Measurements from ENCODE around the gene EXOSC6. TPM values are rescaled to one million over a fixed set of nuclear protein-coding genes. Genes with fewer than 3 reads are reported as not detected.
"Not testable (repeated sequence)": the region's sequence is repeated elsewhere in the genome, so short reads cannot be mapped to it uniquely, and the experiment has no call there.

The EXOSC6 gene
- total RNA-seq, 2 experiments from 2014 or later, result 38.7 to 39.4 TPM

DNA sequence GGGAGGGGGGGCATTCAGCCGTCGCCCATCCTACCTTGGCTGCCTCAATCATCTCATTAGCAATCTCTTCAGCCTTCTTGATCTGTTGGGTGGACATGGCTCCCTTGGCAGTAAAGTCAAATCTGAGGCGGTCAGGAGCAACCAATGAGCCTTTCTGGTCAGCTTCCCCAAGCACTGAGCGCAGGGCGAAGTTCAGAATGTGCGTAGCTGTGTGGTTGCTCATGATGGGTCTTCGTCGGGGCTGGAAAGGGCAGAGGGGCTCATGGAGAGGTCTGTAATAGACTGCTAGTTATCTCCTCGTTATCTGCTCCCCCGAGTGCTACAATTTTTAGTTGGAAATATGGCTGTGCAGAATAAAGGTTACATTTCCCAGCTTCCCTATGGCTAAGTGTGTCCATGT is 7.2 kb upstream of the EXOSC6 start:
- POLR2A ChIA-PET, result interaction anchor here (0.7 kb wide), 1 partner anchor 1661 kb away, joined by 3 read pairs; no protein-coding TSS in a partner anchor
- CTCF ChIA-PET, result interaction anchor here (0.7 kb wide), 1 partner anchor 23 kb away, joined by 3 read pairs; no protein-coding TSS in a partner anchor

DNA sequence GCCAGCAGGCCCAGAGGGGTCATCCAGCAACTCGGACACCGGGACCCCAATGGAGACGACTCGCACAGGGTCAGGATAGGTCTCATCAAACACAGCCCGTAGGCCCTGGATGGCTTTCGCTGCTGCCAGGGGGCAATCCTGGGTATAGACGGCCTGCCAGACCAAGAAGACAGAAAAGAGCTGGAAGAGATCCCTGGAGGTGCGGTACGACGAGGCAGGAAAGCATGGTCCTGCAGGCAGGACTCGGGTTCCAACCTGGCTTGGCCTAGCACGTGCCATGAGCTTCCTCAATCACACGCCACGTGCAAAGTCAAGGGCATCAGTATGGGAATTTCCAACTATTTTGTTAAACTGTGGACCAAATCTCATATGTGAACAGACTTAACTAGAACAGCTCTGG is 6.3 kb upstream of the EXOSC6 start:
- POLR2A ChIA-PET, result no interaction called here
- CTCF ChIA-PET, result no interaction called here

GRCh38 chr16:70257391-70257790 is 5.7 kb upstream of the EXOSC6 start:
- ChIA-PET POLR2A (no interaction called here), CTCF (no interaction called here)

DNA sequence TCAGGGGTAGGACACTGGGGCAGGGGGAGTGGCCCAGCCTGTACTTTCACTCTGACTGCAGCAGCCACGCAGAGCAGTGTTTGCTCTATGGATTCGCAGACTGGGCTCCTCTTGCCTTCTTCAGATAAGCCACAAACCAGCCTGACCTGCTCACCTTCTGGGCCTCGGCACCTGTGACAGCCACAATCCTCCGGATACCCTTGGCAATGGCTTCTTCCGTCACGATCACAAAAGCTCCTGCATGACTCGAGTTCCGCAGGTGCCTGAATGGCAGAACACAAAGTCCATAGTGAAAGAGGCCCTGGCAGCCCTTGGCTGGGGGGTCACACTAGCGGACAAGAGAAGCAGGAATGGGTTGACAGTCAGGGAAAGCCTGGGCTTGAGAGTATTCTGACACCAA is 3.8 kb upstream of the EXOSC6 start:
- POLR2A ChIA-PET, result no interaction called here
- CTCF ChIA-PET, result no interaction called here

DNA sequence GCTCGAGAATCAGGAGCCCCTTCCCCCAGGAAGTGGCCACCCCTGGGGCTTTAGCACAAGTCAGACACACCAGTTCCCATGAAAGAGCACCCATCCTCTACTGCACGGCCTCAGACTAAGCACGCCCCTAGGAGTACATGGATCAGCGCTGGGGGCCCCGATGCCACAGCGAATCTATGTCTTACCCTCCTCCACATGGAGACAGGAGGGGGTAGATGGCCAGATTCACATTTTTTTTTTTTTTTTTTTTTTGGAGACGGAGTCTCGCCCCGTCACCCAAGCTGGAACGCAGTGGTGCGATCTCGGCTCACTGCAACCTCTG is 3.2 kb upstream of the EXOSC6 start:
- ChIA-PET POLR2A (no interaction called here), CTCF (interaction anchor here (1.1 kb wide), 1 partner anchor 19 kb away, joined by 3 read pairs; no protein-coding TSS in a partner anchor)

GRCh38 chr16:70254180-70254964 is 2.6 kb upstream of the EXOSC6 start:
- POLR2A ChIA-PET, result no interaction called here
- CTCF ChIA-PET, result interaction anchor here (1.1 kb wide), 1 partner anchor 19 kb away, joined by 3 read pairs; no protein-coding TSS in a partner anchor

DNA sequence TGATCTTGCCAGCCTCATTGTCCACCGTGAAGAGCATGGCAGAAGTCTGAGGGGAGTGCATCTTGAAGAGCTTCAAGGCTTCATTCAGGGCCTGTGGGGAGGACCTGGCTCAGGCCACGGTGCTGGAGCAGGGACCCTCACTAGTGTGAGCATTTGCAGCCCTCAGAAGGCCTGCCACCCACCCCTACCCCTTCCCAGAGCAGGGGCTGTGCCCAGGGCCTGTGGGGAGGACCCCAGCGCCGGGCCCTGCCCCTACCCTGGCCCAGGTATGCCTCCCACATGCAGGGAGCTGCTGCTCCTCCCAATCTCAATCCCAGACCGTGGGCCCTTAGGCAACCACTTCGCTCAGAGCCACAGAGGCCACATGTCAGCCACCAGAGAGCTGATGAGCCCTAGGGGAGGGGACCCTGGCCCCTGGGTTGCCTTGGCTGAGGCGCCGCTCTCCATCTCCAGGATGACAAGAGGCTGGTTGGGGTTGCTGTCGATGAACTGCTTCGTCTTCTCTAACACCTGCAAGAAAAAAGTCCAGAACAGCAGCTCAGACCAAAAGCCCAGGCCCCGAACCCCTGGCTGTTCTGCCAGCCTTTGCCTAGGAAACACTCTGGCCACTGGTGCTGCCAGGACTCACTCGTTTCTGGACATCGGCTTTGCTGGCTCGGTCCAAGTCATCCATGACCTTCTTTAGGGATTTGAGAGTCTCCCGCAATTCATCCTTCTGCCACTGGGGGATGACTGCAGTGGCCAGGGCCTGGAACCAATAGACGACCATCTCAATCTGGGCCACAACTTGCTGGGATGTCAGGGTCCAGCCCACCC is 1.8 kb upstream of the EXOSC6 start:
- ChIA-PET CTCF (interaction anchor here (1.0 to 2.5 kb wide), 4 partner anchors 14 to 46 kb away, joined by 3 to 12 read pairs (median 4); partner anchors contain the start of genes AARS1 and DDX19B), POLR2A (interaction anchor here (0.5 kb wide), 1 partner anchor 32 kb away, joined by 5 read pairs; no protein-coding TSS in a partner anchor)

- CTCF ChIA-PET, result interaction anchor here (0.5 to 2.5 kb wide), 9 partner anchors 11 to 356 kb away, joined by 3 to 12 read pairs (median 3); partner anchors contain the start of genes AARS1, DDX19A and DDX19B
- POLR2A ChIA-PET, result interaction anchor here (0.5 to 2.1 kb wide), 6 partner anchors 33 to 316 kb away, joined by 3 to 10 read pairs (median 4); partner anchors contain the start of genes AARS1 and DDX19A
Measured at GRCh38 chr16:70252355-70252988, 732 bp upstream of the EXOSC6 start.

DNA sequence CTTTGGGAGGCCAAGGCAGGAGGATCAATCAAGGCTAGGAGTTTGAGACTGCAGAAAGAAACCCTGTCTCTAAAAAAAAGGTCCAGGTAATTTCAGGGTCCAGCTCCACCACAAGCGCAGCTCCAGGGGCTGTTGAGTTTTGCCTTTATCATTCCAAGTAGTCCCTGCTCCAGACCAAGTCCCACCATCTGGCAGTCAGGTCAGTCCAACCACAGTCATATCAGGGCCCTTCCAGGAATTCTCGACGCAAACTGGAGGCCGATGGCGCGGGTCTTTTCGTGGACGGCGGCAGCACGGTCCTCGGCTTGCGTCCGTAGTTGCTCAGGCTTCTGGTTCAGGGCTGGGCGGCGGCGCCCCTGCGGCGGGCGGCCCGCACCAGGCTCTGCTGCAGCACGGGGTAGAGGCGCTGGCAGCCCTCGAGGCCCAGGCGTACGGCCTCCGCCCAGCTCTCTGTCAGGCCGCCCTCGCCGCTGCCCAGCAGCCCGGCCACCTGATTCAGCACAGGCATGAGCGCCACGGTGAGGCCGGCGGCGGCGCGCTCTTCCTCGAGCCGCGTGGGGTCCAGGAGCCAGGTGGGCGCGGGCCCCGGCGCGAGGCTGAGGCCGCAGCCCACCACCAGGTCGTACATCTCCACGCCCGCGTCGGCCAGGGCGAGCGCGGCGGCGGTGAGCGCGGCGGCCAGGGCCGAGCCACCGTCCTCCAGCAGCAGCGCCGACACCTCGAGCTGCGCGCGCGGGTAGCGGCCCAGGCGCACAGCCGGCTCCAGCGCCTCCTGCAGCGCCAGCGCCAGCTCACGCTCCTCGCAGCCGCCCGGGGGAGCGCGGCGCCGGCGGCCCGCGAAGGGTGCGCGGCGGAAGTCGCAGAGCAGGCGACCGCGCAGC is 752 bp downstream of the EXOSC6 start:
- CTCF ChIA-PET, result interaction anchor here (0.5 to 2.5 kb wide), 6 partner anchors 16 to 1204 kb away, joined by 3 to 12 read pairs (median 4); partner anchors contain the start of gene AARS1
- POLR2A ChIA-PET, result interaction anchor here (0.7 to 2.1 kb wide), 2 partner anchors 38 to 275 kb away, joined by 3 to 10 read pairs; partner anchors contain the start of gene AARS1

DNA sequence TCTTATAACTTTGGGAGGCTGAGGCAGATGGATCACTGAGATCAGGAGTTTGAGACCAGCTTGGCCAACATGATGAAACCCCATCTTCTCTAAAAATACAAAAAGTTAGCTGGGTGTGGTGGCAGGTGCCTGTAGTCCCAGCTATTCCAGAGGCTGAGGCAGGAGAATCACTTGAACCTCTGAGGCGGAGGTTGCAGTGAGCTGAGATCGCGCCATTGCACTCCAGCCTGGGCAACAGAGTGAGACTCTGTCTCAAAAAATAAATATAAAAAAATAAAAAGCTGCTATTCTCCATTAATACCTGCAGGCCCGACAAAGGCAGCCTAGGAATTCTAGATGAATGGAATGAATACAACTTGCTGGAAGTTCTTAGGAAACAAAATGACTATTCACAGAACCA is 2.0 kb downstream of the EXOSC6 start:
- CTCF ChIA-PET, result interaction anchor here (1.2 to 1.3 kb wide), 2 partner anchors 39 to 48 kb away, joined by 3 read pairs; partner anchors contain the start of gene AARS1
- POLR2A ChIA-PET, result not testable (repeated sequence)

- POLR2A ChIA-PET, CTCF ChIA-PET: not testable (repeated sequence)
Measured at GRCh38 chr16:70238773-70239172, 13.0 kb downstream of the EXOSC6 start.

DNA sequence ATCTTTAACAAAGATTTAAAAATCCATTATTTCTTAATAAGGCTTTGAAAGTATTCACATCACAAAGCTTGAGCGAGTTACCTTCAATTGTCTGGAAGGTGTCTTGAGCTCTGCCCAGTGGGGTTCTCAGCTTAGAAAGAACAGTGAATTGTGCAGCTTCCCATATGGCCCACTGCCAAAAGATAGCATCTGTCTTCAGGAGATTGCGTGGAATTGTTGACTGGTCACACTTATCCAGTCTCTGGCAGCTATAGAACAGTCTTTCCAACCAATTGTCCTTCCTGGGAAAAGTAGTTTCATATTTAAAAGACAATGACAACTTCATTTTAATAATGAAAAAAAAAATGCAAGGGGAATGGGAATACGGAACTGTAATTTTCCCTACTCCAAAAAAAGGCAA is 19.9 kb downstream of the EXOSC6 start:
- CTCF ChIA-PET, POLR2A ChIA-PET: not testable (repeated sequence)

GRCh38 chr16:70226024-70226423 is 25.7 kb downstream of the EXOSC6 start:
- CTCF ChIA-PET, POLR2A ChIA-PET: not testable (repeated sequence)

DNA sequence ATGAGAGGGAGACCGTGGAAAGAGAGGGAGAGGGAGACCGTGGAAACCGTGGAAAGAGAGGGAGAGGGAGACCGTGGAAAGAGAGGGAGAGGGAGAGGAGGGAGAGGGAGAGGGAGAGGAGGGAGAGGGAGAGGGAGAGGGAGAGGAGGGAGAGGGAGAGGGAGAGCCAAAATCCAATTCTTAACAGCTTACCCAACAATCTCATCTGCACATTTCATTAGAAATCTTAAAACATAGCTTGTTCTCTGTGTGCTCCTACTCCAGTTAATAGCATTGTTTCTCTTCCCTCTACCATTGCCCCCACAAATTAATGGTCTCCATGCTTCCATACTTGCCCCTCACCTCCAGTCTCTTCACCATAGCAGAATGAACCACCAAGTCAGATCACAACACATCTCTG is 26.3 kb downstream of the EXOSC6 start:
- CTCF ChIA-PET, POLR2A ChIA-PET: not testable (repeated sequence)

- POLR2A ChIA-PET, result not testable (repeated sequence)
Measured at GRCh38 chr16:70224645-70225044, 27.1 kb downstream of the EXOSC6 start.

DNA sequence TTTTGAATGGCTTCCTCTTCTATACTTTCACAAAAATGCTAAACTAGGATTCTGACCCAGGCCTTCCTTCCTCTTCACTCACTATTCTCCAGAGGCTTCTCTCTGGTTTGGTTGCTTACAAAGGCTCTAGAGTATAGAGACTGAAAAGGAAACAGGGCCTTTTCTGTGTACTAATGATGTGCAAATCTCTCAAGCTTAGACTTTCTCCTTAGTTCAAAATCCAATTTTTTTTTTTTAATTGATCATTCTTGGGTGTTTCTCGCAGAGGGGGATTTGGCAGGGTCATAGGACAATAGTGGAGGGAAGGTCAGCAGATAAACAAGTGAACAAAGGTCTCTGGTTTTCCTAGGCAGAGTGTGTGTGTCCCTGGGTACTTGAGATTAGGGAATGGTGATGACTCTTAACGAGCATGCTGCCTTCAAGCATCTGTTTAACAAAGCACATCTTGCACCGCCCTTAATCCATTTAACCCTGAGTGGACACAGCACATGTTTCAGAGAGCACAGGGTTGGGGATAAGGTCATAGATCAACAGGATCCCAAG is 27.7 kb downstream of the EXOSC6 start:
- POLR2A ChIA-PET, CTCF ChIA-PET: not testable (repeated sequence)

More at GRCh38 chr16:70224645-70225044, 27.1 kb downstream of the EXOSC6 start:
- CTCF ChIA-PET, result not testable (repeated sequence)

- CTCF ChIA-PET, POLR2A ChIA-PET: not testable (repeated sequence)
Measured at GRCh38 chr16:70223216-70223615, 28.5 kb downstream of the EXOSC6 start.

- POLR2A ChIA-PET, result interaction anchor here (0.5 kb wide), 1 partner anchor 17 kb away, joined by 5 read pairs; no protein-coding TSS in a partner anchor
- CTCF ChIA-PET, result not testable (repeated sequence)
Measured at GRCh38 chr16:70222574-70222973, 29.2 kb downstream of the EXOSC6 start.

- CTCF ChIA-PET, POLR2A ChIA-PET: not testable (repeated sequence)
Measured at GRCh38 chr16:70218586-70218985, 33.2 kb downstream of the EXOSC6 start.
